NOMO-1 treated with dmso at 0.1 percent for 144 hours (cell line): ENCODE results near the gene PTPRJ.
"Not testable (repeated sequence)": the region's sequence is repeated elsewhere in the genome, so short reads cannot be mapped to it uniquely, and the experiment has no call there.

Experiments used
- DNase-seq: peaks from one replicate; lab custom pipeline; 2025; ENCODE audit not compliant: unreplicated experiment; lab: John Stamatoyannopoulos, UW

The PTPRJ gene

GRCh38 chr11:48190906-48191654 lies 210.7 kb downstream of the PTPRJ start:
- not testable (repeated sequence) for DNase-seq

- no peak for DNase-seq
These were observed 213.5 kb downstream of the PTPRJ start for GRCh38 chr11:48193876-48194275.

GRCh38 chr11:48207881-48208280 lies 227.5 kb downstream of the PTPRJ start:
- no peak for DNase-seq

GRCh38 chr11:48210052-48210451 lies 229.7 kb downstream of the PTPRJ start:
- DNase-seq = no peak

- no peak for DNase-seq
These were observed 236.2 kb downstream of the PTPRJ start, which contains the start of gene OR4B1 for GRCh38 chr11:48216510-48216909. Gene OR4B1 (plus strand): TSS chr11:48216810. CDS start chr11:48216810, 0 bp downstream.
